Measurements from ENCODE around the gene RUNX2.

DNA sequence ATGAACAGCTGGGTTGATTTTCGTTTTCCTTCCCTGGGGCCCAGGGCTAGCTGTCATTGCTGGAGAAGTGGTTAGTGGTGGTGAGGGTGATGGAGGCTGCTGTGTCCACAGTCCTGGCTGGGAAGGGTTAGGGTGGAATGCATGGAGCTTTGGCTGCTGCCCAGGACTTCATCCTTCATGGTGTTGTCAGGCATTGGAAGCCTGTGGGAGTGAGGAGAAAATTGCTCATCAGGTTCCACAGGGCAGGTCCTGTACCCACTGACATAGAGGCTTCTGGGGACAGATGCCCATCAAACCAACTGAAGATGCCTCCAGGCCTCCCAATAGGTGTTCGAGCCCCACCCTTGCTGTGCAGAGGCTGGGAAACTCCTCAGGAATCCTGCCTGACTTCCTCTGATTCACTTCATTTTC is 312.0 kb downstream of the RUNX2 start:
- TF ChIP-seq, protein P1, sequence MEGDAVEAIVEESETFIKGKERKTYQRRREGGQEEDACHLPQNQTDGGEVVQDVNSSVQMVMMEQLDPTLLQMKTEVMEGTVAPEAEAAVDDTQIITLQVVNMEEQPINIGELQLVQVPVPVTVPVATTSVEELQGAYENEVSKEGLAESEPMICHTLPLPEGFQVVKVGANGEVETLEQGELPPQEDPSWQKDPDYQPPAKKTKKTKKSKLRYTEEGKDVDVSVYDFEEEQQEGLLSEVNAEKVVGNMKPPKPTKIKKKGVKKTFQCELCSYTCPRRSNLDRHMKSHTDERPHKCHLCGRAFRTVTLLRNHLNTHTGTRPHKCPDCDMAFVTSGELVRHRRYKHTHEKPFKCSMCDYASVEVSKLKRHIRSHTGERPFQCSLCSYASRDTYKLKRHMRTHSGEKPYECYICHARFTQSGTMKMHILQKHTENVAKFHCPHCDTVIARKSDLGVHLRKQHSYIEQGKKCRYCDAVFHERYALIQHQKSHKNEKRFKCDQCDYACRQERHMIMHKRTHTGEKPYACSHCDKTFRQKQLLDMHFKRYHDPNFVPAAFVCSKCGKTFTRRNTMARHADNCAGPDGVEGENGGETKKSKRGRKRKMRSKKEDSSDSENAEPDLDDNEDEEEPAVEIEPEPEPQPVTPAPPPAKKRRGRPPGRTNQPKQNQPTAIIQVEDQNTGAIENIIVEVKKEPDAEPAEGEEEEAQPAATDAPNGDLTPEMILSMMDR (conservative IDR thresholded peaks at IDR 0.05; ENCODE audit: low read depth, low read length): no peak
- TF ChIP-seq EZH2 (IDR thresholded peaks at IDR 0.05; ENCODE audit: low read length, unreplicated experiment): no peak

Data from PC-3 (cell line).